Gastroesophageal sphincter (tissue), 3 donors: ENCODE measurements around the gene TMCO5A.

Experiments
- CTCF ChIP-seq, 4 experiments: fragments of 200-600 bp in 2 of 4; fragments of 450-650 bp in 2 of 4; sonication (generic) in 1 of 4; IDR thresholded peaks; one replicate each; pipeline ENCODE4 v1.5.1; 2017 to 2019; ENCODE audit warnings: antibody characterized with exemption in 4 of 4, mild to moderate bottlenecking in 2 of 4, moderate library complexity in 2 of 4
- EP300 ChIP-seq: sonication (generic); formaldehyde crosslinking; IDR thresholded peaks from one replicate; pipeline ENCODE4 v1.6.1; 2017; ENCODE audit warnings: antibody characterized with exemption, mild to moderate bottlenecking
- POLR2A ChIP-seq, 2 donors: fragments of 450-650 bp; IDR thresholded peaks; one replicate each; pipeline ENCODE4 v1.6.1; 2017; ENCODE audit warnings: antibody characterized with exemption in 2 of 2, mild to moderate bottlenecking in 2 of 2, moderate library complexity in 1 of 2
- POLR2AphosphoS5 ChIP-seq: sonication (generic); formaldehyde crosslinking; IDR thresholded peaks from one replicate; pipeline ENCODE4 v1.6.1; 2017; ENCODE audit warnings: antibody characterized with exemption

- no peak for TF ChIP-seq POLR2A (IDR thresholded peaks at IDR 0.05)
- no peak for TF ChIP-seq CTCF (IDR thresholded peaks at IDR 0.05)
- TF ChIP-seq POLR2AphosphoS5, result no peak
- TF ChIP-seq EP300, result no peak
These were observed 32.3 kb upstream of the TMCO5A start for GRCh38 chr15:37902126-37902525.
